K562 (cell line): ENCODE measurements around the gene SGMS1. TPM values are rescaled to one million over a fixed set of nuclear protein-coding genes. Genes with fewer than 3 reads are reported as not detected.
A peak's percentile ranks its signal among the peaks of the same experiment; 100 is the strongest.

Source experiments
- AFF4 ChIP-seq: sonication (generic); formaldehyde crosslinking; IDR thresholded peaks from 2 replicates; pipeline ENCODE4 v1.8.0; 2023; ENCODE audit warnings: mild to moderate bottlenecking, missing genetic modification reagents
- CBFA2T3 ChIP-seq: fragments of 450-650 bp; IDR thresholded peaks from 2 replicates; pipeline ENCODE4 v1.6.1; 2017
- CCNT2 ChIP-seq: IDR thresholded peaks from 2 replicates; pipeline ENCODE4 v1.6.1; 2011; ENCODE audit warnings: borderline replicate concordance, low read depth, mild to moderate bottlenecking, moderate library complexity, mixed read lengths, low read length; ENCODE audit not compliant: insufficient read length; ENCODE audit errors: extremely low read depth
- DEAF1 ChIP-seq: fragments of 450-650 bp; formaldehyde crosslinking; IDR thresholded peaks from 2 replicates; pipeline ENCODE4 v1.4.0; 2020; ENCODE audit warnings: mild to moderate bottlenecking, moderate library complexity
- ELK1 ChIP-seq: sonication (generic); formaldehyde crosslinking; IDR thresholded peaks from 2 replicates; pipeline ENCODE4 v1.8.1; 2022; ENCODE audit warnings: missing genetic modification reagents
- ESRRB ChIP-seq: fragments of 250-450 bp; sonication (Bioruptor Pico); IDR thresholded peaks from 2 replicates; pipeline ENCODE4 v1.5.0; 2020; ENCODE audit warnings: mild to moderate bottlenecking, moderate library complexity, borderline replicate concordance
- GATA2 ChIP-seq: sonication (generic); formaldehyde crosslinking; IDR thresholded peaks from 2 replicates; pipeline ENCODE4 v1.4.0; 2020; ENCODE audit warnings: mild to moderate bottlenecking, missing genetic modification reagents
- HSF4 ChIP-seq: fragments of 250-450 bp; sonication (Bioruptor Pico); IDR thresholded peaks from 2 replicates; pipeline ENCODE4 v2.1.2; 2022; ENCODE audit warnings: mild to moderate bottlenecking, moderate library complexity, borderline replicate concordance
- KAT8 ChIP-seq: fragments of 450-650 bp; IDR thresholded peaks from 2 replicates; pipeline ENCODE4 v1.6.1; 2016; ENCODE audit warnings: low read depth, mild to moderate bottlenecking
- MBD2 ChIP-seq: sonication (generic); IDR thresholded peaks from 2 replicates; pipeline ENCODE4 v1.6.1; 2016; ENCODE audit warnings: low read depth, borderline replicate concordance
- MXD1 ChIP-seq: fragments of 250-450 bp; sonication (Bioruptor Pico); IDR thresholded peaks from 2 replicates; pipeline ENCODE4 v1.8.0; 2021; ENCODE audit warnings: borderline replicate concordance, mild to moderate bottlenecking, moderate library complexity; ENCODE audit not compliant: poor library complexity, severe bottlenecking
- OTX1 ChIP-seq: fragments of 450-650 bp; formaldehyde crosslinking; IDR thresholded peaks from 2 replicates; pipeline ENCODE4 v1.4.0; 2022; ENCODE audit warnings: mild to moderate bottlenecking
- RCOR1 ChIP-seq, 2 experiments: IDR thresholded peaks; 2 replicates each; pipeline ENCODE4 v1.6.1; 2012; ENCODE audit warnings: low read depth in 2 of 2, low read length in 2 of 2, borderline replicate concordance in 1 of 2, improper control_type of control experiment in 1 of 2
- RNF2 ChIP-seq: sonication (generic); IDR thresholded peaks from 2 replicates; pipeline ENCODE4 v1.6.1; 2016
- XRCC3 ChIP-seq: fragments of 450-650 bp; IDR thresholded peaks from 2 replicates; pipeline ENCODE4 v1.6.1; 2017; ENCODE audit warnings: mild to moderate bottlenecking, moderate library complexity
- YBX1 ChIP-seq: fragments of 450-650 bp; IDR thresholded peaks from 2 replicates; pipeline ENCODE4 v1.7.1; 2016; ENCODE audit warnings: mild to moderate bottlenecking
- ZBTB12 ChIP-seq: fragments of 250-450 bp; sonication (Bioruptor Pico); IDR thresholded peaks from 2 replicates; pipeline ENCODE4 v1.4.0; 2020
- ZNF449 ChIP-seq: fragments of 250-450 bp; sonication (Bioruptor Pico); IDR thresholded peaks from 2 replicates; pipeline ENCODE4 v1.8.0; 2022; ENCODE audit warnings: moderate library complexity, mild to moderate bottlenecking, inconsistent platforms
- polyA plus RNA-seq, 8 experiments: library from polyadenylated mRNA; depleted of rRNA in 4 of 8; stranded (reverse) in 5 of 8; unstranded in 3 of 8; fragments of >200 nt; fragmentation: Nextera tagmentation in 2 of 8; fragmentation: Illumina TruSeq in 1 of 8; extraction: Ambion mirVana in 2 of 8; extraction: Trizol in 1 of 8; gene quantifications; 2 replicates each; pipeline versions ENCODE4 v1.2.1 to v1.2.3, GENCODE V29; 2011 to 2014; ENCODE audit warnings: inconsistent platforms in 1 of 8, missing spikeins in 1 of 8
- total RNA-seq, 7 experiments: library from RNA; depleted of rRNA in 6 of 7; stranded (reverse); fragments of >200 nt in 6 of 7; fragmentation: Illumina TruSeq in 2 of 7; extraction: Trizol in 2 of 7; gene quantifications; 2 replicates each; pipeline versions ENCODE4 v1.2.1 to v1.2.3, GENCODE V29; 2011 to 2021; ENCODE audit warnings: low replicate concordance in 1 of 7

Gene SGMS1
- total and polyA plus RNA-seq, 9 of the 15 experiments (the other 6 are each of a cell fraction or from before 2014, with no cell fraction given): 22.6 to 232 (median 82.2) TPM

GRCh38 chr10:50392966-50393718 lies 230.6 kb downstream of the SGMS1 start (continued):
- no peak for TF ChIP-seq KAT8
- TF ChIP-seq GATA2 (CRISPR knock-in tag): no peak; the same call in 1 of the 2 replicates
- TF ChIP-seq ZBTB12: peak; percentile 48; the same call in 1 of the 2 replicates
- no peak for TF ChIP-seq ELK1 (CRISPR knock-in tag)
- TF ChIP-seq MXD1 (CRISPR knock-in tag): no peak
- peak; percentile 19 for TF ChIP-seq CCNT2
- no peak for TF ChIP-seq RNF2
- TF ChIP-seq MBD2: no peak
- TF ChIP-seq CBFA2T3: peak; percentile 29
- no peak for TF ChIP-seq DEAF1 (CRISPR knock-in tag)
- TF ChIP-seq ZNF449 (CRISPR knock-in tag): no peak
- no peak for TF ChIP-seq XRCC3
- TF ChIP-seq ESRRB (CRISPR knock-in tag): no peak
- peak; percentile 62 to 96; a peak in 2 of 4 replicates for TF ChIP-seq RCOR1 (IDR thresholded peaks at IDR 0.05; ENCODE audit: borderline replicate concordance in 1 of 2, low read depth in 2 of 2, low read length in 2 of 2)
- no peak for TF ChIP-seq OTX1
- TF ChIP-seq HSF4 (CRISPR knock-in tag): no peak
- TF ChIP-seq AFF4 (CRISPR knock-in tag): no peak
- TF ChIP-seq YBX1: no peak
